Stomach smooth muscle (tissue), 2 donors: ENCODE data around the gene CBR3.

ENCODE experiments used
- H3K27ac ChIP-seq: one replicate; pipeline ENCODE4 v1.7.0; 2013; ENCODE audit warnings: mild to moderate bottlenecking, low read length, inconsistent platforms
- H3K27me3 ChIP-seq, 2 donors: one replicate each; pipeline ENCODE4 v1.7.0; 2013; ENCODE audit warnings: low read length in 2 of 2; ENCODE audit not compliant: insufficient read depth in 2 of 2, control insufficient read depth in 1 of 2
- H3K36me3 ChIP-seq, 2 donors: one replicate each; pipeline ENCODE4 v1.7.0; 2013; ENCODE audit warnings: low read length in 2 of 2; ENCODE audit not compliant: control insufficient read depth in 2 of 2, insufficient read depth in 2 of 2
- H3K4me1 ChIP-seq: one replicate; pipeline ENCODE4 v1.7.0; 2013; ENCODE audit warnings: low read length; ENCODE audit not compliant: control insufficient read depth, insufficient read depth
- H3K4me3 ChIP-seq, 2 donors: one replicate each; pipeline ENCODE4 v1.7.0; 2013; ENCODE audit warnings: low read length in 2 of 2
- H3K9ac ChIP-seq, 2 donors: one replicate each; pipeline ENCODE4 v1.7.0; 2013; ENCODE audit warnings: low read length in 2 of 2, mild to moderate bottlenecking in 1 of 2
- H3K9me3 ChIP-seq, 2 donors: one replicate each; pipeline ENCODE4 v1.7.0; 2013; ENCODE audit warnings: low read length in 2 of 2; ENCODE audit not compliant: control insufficient read depth in 2 of 2
- donor health status: healthy.
- donor health status: Pancreatic carcinoma.

CBR3 gene

DNA sequence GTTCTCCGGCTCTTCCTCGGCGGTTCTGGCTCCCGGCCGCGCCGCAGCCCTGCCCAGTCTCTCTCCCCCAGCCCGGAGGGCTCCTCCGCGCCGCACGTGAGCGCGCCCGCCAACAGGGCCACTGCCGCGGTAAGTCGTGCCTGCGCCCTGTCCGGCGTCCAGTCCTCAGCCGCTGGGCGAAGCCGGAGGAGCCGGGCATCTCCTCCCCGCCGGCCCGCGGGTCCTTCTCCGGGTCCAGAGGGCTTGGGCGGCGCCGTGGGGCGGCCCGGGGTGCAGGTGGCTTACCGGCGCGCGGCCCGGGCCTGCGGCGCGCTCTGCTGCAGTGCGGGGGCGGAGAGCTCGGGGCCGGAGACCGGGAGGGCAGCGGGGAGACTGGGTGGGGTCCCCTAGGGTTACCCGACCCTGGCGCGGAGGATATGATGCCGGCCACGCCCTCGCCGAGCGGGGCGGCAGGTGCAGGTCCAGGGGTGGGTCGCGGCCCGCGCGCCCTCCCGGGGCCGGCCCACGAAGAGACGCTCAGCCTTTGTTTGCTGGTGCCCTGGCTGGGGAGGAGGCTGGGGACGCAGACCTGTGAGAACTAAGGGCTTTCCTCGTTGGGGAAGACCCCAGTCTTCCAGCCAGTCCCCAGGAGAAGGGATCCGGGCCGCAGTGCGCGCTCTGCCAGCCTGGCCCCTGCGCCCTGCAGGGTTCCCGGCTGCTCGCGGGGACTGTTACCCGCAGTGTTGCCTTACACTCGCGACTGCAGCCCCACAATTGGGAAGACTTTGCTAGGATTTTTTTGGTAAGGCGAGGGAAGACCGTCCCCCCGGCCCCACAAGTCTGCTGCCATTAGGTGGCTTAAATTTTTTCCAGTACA lies 22.2 kb downstream of the CBR3 start, which contains the start of gene DOP1B:
DOP1B (plus strand) TSS at position 10 of the 856 bp plus-strand sequence. CDS start 7,910 bp downstream, outside the sequence.
- Histone ChIP-seq H3K27me3 (no peaks in the 10 kb centered on the region), H3K4me1 (peaks cover 13% of the 10 kb centered on the region), H3K9ac (peak within 1 kb of the TSS; percentile 70 to 89), H3K9me3 (no peaks in the 10 kb centered on the region), H3K27ac (peak within 1 kb of the TSS; percentile 11), H3K4me3 (peak within 1 kb of the TSS; percentile 77 to 91), H3K36me3 (no peaks in the 10 kb centered on the region)

DNA sequence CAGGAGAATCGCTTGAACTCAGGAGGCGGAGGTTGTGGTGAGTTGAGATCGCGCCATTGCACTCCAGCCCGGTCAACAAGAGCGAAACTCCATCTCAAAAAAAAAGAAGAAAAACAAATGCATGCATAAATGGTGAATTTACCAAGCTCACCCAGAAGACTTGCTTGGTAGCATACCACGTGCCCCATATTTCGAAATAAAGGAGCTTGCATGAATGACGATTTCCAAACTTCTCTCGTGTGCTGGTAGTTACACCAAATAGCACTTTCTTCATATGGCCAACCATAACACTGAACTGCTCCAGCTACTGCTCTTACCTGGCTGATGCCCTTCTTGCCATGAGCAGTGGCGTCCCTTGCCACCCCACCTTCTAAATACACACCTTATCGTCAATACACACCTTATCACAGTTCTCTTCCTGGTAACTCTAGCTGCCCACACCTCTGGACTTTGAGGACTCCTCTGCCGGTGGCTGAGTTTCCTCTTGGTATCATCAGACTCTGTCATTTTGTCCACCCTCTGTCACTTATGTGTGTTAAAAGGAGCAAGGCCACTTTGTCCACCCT lies 24.6 kb downstream of the CBR3 start:
- Histone ChIP-seq H3K4me1 (peaks cover 15% of the 10 kb centered on the region), H3K9ac (no peak overlapping the region), H3K4me3 (no peak overlapping the region), H3K9me3 (no peaks in the 10 kb centered on the region), H3K27ac (no peak overlapping the region), H3K27me3 (no peaks in the 10 kb centered on the region), H3K36me3 (no peaks in the 10 kb centered on the region)

GRCh38 chr21:36160850-36161178 lies 25.9 kb downstream of the CBR3 start:
- Histone ChIP-seq H3K27ac (no peak overlapping the region), H3K36me3 (peaks cover 0 to 2% of the 10 kb centered on the region in 2 donors), H3K9ac (no peak overlapping the region), H3K9me3 (no peaks in the 10 kb centered on the region), H3K27me3 (no peaks in the 10 kb centered on the region), H3K4me3 (no peak overlapping the region), H3K4me1 (peaks cover 9% of the 10 kb centered on the region)

- Histone ChIP-seq H3K9ac (no peak overlapping the region), H3K4me1 (peaks cover 2% of the 10 kb centered on the region), H3K4me3 (no peak overlapping the region), H3K9me3 (no peaks in the 10 kb centered on the region), H3K27me3 (no peaks in the 10 kb centered on the region), H3K27ac (no peak overlapping the region), H3K36me3 (peaks cover 0 to 2% of the 10 kb centered on the region in 2 donors)
These were observed 27.8 kb downstream of the CBR3 start for GRCh38 chr21:36162631-36163030.

DNA sequence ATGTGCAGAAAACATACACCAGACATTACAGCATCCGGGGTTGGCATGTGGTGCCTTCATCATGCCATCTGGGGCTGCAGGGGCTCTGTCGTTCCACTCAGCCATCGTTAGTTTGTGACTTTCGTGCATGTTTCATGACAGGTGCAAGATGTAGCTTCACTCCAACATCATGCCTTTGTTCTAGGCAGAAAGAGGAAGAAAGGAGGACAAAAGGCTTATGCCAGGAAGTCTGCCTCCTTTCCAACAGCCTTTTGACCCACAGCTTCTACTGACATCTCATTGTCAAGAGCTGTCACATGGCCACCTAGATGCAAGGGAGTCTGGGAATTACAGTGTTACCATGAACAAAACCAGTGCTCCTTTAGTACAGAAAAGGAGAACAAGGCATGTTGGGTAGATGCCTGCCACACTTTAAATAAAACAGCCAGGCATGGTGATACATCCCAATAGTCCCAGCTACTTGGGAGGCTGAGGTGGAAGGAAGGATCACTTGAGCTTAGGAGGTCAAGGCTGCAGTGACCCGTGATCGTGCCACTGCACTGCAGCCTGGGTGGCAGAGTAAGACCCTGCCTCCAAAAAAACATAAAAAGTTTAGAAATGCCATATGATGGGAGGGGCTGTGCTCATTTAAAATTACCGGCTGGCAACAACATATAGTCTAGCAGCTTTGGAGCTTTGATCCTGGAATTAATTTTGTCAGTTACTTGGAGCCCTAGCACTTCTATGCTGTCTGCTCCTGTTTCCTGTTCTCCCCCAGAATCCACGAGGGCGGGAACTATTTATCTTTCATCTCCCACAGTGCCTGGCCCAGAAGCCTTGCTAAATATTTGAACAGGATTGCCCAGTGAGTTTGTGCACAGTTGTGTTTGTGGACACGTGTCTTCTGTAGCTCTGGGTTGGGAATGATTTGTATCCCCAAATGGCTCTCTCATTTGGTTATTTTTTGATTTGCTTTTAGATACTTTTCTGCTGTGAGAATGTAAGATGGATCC lies 29.2 kb downstream of the CBR3 start:
- peaks cover 2% of the 10 kb centered on the region for H3K4me1 ChIP-seq
- H3K36me3 ChIP-seq: peaks cover 2 to 3% of the 10 kb centered on the region in 2 donors
- no peak overlapping the region for H3K27ac ChIP-seq
- H3K4me3 ChIP-seq: no peak overlapping the region
- H3K9me3 ChIP-seq: no peaks in the 10 kb centered on the region
- H3K27me3 ChIP-seq: no peaks in the 10 kb centered on the region
- H3K9ac ChIP-seq: no peak overlapping the region

DNA sequence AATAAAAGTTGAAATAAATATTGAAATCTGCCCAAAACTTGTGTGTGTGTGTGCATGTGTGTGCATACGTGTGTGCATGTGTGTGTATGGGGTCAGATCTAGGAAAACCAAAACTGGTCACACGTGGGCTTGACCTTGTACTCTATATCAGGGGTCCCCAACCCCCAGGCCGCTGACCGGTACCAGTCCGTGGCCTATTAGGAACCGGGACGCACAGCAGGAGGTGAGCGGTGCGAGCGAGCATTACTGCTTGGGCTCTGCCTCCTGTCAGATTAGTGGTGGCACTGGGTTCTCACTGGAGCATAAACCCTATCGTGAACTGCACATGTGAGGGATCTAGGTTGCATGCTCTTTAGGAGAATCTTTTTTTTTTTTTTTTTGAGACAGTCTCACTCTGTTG lies 30.5 kb downstream of the CBR3 start:
- Histone ChIP-seq H3K4me1 (peaks cover 2% of the 10 kb centered on the region), H3K36me3 (peaks cover 5 to 8% of the 10 kb centered on the region in 2 donors), H3K4me3 (no peak overlapping the region), H3K9me3 (no peaks in the 10 kb centered on the region), H3K27me3 (no peaks in the 10 kb centered on the region), H3K9ac (no peak overlapping the region), H3K27ac (no peak overlapping the region)

DNA sequence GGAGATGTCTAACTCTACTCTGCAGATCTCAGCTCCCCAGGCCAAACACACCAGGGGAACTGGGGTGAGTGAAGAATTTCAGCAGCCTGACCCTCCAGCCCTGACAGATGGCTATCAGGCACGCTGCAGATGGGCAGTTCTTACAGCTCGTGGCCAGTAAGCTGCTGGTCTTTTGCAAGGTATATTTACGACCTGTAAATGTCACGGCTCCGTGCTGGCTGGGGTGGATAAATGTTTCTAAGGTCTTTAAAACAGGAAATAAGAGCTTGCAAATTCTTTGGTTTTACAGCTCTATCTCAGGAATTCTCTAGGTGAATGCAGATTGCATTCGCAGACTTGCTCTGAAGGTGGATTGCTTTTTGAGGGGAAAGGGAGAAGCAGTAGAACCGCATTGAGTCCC lies 31.8 kb downstream of the CBR3 start:
- Histone ChIP-seq H3K36me3 (peaks cover 5 to 10% of the 10 kb centered on the region in 2 donors), H3K9ac (no peak overlapping the region), H3K4me3 (no peak overlapping the region), H3K27me3 (no peaks in the 10 kb centered on the region), H3K4me1 (peaks cover 2% of the 10 kb centered on the region), H3K9me3 (no peaks in the 10 kb centered on the region), H3K27ac (no peak overlapping the region)

GRCh38 chr21:36167541-36167940 lies 32.7 kb downstream of the CBR3 start:
- no peak overlapping the region for H3K9ac ChIP-seq
- no peak overlapping the region for H3K27ac ChIP-seq
- no peaks in the 10 kb centered on the region for H3K9me3 ChIP-seq
- peaks cover 2% of the 10 kb centered on the region for H3K4me1 ChIP-seq
- no peak overlapping the region for H3K4me3 ChIP-seq
- peaks cover 5 to 11% of the 10 kb centered on the region in 2 donors for H3K36me3 ChIP-seq
- no peaks in the 10 kb centered on the region for H3K27me3 ChIP-seq

DNA sequence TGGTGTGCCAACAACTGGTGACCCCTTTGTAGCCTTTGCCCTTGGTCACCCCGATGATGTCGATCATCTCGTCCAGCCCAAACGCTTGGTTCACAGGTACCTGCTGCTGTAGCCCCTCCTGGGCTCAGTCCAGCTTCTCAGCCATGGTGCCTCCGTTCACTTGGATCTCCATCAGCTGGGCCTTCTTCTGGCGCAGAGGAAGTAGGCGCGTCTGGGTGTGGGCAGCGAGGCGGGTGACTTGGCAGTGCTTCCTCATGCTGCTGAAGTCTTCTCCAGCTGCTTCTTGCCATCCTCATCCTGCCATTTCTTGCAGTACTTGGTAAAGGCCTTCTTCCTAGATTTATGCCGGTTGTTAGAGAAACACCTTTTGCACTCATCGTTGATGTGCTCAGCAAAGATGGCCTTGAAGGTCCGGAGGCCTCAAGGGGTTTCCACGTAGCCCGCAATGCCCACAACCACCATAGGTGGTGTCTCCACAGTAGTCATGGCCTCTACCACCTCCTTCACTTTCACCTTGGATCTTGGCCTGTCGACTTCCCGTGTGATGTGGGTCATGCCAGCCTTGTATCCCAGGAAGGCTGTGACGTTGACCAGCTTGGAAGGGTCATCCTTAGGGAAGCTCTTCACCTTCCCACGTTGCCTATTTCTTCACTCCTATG lies 34.7 kb downstream of the CBR3 start:
- H3K27ac ChIP-seq: no peak overlapping the region

DNA sequence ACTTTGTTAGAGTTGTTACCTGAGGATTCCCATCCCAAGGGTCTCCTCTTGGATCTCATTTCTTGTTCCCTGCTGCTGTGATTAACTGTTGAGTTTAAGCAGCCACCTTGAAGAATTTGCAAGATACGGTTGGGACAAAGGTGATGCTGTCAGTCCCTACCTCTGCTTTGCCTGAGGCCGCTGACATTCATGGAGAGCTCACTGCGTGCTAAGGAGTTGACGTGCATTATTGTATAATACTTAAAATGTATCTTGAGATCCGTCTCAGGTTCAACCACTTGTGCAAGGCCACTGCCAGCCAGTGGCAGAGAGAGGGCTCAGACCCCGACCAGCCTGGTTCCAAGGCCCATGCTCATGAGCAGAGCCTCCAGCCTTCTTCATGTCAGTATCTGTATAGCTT lies 35.9 kb downstream of the CBR3 start:
- no peak overlapping the region for H3K9ac ChIP-seq
- no peak overlapping the region for H3K27ac ChIP-seq

More for the DNA sequence above, 34.7 kb downstream of the CBR3 start:
- H3K36me3 ChIP-seq: peaks cover 5 to 11% of the 10 kb centered on the region in 2 donors
- H3K9me3 ChIP-seq: no peaks in the 10 kb centered on the region
- H3K27me3 ChIP-seq: no peaks in the 10 kb centered on the region
- no peak overlapping the region for H3K4me3 ChIP-seq
- H3K9ac ChIP-seq: no peak overlapping the region
- no peaks in the 10 kb centered on the region for H3K4me1 ChIP-seq

More for the DNA sequence above, 35.9 kb downstream of the CBR3 start:
- H3K4me3 ChIP-seq: no peak overlapping the region
- H3K27me3 ChIP-seq: no peaks in the 10 kb centered on the region
- peaks cover 5 to 9% of the 10 kb centered on the region in 2 donors for H3K36me3 ChIP-seq
- H3K9me3 ChIP-seq: no peaks in the 10 kb centered on the region
- H3K4me1 ChIP-seq: no peaks in the 10 kb centered on the region
